ENCODE data around the gene ERCC4.

GRCh38 chr16:13995194-13995593 is 75.2 kb downstream of the ERCC4 start:
- no peak for TF ChIP-seq POLR2AphosphoS5 (IDR thresholded peaks at IDR 0.05; ENCODE audit: low read depth, low read length)
- TF ChIP-seq TAF1 (IDR thresholded peaks at IDR 0.05; ENCODE audit: low read depth, low read length) = no peak

Data from GM12891 (cell line).